NCI-H187 (cell line): ENCODE data around the gene FAM13A.

Source experiments
- DNase-seq, 2 experiments: peaks; one replicate each; lab custom pipeline; 2025; lab: John Stamatoyannopoulos, UW

Gene FAM13A

DNA sequence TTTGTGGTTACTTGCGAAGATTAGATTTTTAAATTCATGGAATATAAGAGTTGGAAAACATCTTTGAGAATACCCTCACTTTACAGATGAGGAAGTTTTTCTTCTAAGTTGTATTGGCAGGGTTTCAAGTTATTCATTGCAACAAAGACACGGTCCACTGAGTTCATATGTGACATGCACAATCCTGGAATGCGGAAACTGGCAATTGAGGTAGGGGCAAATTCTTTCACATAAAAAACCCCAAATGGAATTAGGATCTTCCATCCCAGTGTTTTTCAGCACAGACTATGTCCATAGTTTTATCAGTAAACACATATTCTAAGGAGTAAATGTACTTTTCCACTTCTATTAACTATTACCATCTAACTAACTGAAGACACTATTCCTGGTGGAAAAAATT lies 277.6 kb downstream of the FAM13A start:
- DNase-seq: no peak

DNA sequence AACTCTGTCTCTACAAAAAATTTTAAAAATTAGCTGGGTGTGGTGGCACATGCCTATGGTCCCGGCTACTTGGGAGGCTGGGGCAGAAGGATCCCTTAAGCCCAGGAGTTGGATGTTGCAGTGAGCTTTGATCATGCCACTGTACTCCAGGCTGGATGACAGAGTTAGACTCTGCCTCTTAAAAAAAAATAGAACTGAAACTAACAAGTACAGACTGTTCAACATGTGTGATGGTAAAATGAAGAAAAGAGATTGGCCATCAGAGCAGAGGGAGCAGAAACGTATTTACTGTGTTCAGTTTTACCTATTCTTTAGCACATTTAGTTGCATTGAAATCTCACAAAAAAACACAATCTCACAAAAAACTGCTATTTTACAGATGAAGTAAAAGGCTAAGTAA lies 281.5 kb downstream of the FAM13A start:
- no peak for DNase-seq

DNA sequence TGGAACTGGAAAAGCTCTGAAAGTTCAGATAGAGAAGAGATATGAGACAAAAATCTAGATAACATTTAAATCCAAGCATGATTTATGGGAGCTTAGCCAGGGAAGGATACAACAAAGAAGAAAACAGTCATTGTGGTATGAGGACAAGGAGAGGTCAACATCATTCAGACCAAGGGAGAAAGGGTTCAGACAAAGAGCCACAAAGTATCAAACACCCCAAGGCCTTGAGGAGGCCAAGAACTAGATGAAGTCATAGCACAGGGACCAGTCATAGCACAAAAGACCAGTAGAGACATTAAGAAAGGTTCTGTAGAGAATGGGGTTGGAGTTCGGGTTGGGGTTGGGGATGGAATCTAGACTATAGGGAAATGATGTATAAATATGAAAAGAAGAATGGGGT lies 282.0 kb downstream of the FAM13A start:
- no peak for DNase-seq

DNA sequence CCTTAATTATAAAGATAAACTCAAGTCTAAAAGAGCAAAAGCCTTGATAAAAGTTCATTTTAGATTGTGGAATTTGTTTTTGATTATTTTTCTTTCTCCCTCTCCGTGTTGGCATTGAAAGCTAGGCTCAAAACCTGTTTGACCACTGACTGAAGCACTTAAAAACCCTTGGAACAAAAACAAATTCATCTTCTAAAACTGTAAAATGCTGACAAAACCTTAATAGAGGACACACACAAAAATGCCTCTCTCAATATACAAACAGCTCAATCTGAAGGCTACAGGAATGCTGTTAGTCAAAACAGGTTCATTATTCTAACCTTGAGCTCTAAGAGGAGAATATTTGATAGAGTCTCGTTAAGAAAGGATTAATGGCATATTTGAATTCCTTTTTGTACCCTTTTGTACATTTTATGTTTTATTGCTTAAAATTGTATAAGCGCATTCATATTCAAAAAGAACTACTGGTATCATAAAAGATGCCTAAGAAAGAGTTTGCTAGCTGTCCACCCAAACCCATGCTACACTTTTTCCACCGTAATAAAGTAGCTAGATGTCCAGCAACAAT lies 285.0 kb downstream of the FAM13A start:
- DNase-seq: no peak

DNA sequence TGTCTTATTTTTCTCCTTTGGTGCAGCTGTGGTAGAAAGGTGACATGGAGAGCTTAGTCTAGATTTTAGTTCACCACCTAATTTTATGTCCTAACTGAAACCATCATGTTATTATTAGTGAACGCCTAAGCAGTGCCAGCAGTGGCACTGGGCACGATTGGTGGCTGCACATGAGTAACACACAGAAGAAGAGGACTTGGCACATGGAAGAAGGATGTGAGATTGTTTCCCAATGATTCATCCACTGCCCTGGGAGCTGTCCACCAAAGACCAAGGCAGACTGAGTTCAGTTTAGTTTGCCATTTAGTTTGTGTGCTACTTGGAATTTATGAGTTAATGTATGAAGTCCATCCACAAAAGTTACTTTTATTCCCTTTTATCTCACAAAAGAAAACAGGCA lies 291.3 kb downstream of the FAM13A start:
- no peak for DNase-seq

DNA sequence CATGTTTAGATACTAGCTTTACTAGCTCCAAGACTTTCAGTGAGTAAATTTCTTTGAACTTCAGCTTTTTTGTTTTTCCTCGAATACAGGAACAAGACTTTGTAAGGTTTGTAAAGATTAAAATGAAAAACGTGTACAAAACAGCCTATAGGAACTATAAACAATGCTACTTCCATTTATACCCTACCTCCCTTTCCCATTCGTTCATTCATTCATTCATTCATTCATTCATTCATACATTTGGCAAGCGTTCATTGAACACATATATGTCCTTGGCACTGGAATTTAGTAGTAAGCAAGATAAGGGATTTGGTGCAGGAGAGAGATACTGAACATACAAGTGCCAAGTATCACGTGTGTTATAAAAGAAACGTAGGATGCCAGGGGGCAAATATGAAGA lies 293.9 kb downstream of the FAM13A start:
- DNase-seq: no peak

DNA sequence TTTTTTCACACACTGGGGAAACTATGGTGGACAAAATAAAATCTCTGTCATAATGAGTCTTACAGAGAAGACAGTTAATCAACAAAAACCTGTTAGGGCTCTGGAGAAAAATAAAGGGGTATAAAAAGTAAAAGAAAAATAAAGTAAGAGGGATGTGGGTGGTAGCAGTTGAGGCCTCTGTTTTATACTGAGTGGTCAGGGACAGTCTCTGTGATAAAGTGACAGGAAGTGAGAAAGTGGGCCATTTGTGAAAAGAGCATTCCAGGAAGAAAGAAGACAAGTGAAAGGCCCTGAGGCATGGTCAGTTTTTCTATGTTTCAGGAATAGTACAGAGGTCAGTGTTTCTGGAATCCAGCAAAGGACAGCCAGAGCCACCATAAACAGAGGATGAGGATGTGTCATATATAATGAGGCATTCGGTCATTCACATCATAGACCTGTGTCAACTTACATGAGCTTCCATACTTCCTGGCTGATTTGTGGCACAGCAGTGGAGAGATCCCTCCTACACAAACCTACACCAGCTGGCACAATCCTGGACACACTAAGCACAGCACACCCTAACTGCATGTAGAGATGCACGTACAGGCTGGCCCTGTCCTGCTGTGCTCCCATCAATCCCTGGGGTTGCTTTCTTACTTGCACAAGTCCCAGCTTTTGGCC lies 295.0 kb downstream of the FAM13A start:
- no peak for DNase-seq

DNA sequence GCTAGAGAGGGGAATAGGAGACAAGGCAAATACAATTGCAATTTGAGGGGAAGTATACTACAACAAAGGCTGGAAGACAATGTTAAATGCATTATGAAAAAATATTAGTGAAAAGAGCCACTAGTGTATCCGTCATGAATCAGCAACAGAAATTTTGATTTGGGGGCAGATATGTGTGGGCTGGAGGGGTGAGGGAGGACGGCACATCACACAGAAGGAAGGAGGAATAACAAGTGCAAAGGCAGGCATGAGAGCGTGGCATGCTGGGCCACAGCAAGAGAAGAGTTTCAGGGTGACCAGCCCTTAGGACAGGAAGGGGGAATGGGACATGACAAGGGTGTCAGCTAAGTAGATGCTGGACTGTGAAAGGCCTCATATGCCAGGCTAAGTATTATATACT lies 295.6 kb downstream of the FAM13A start:
- DNase-seq: no peak

DNA sequence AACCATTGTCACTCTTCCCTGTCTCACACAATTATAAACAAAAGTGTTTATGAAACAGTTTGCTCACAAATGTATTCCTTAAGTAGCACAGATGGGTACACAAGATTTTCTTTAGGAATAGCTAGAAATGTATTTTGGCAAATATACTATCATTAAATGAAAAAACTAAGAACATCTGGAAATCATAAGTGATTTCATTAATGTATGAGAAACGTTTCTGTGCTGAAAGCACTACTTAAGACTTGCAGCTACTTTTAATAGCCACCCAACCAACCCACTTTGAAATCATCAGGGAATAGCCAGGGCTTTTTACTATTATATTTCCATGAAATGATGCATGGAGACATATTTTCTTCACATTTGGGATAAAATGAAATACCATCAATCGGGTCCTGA lies 297.1 kb downstream of the FAM13A start:
- DNase-seq: no peak

DNA sequence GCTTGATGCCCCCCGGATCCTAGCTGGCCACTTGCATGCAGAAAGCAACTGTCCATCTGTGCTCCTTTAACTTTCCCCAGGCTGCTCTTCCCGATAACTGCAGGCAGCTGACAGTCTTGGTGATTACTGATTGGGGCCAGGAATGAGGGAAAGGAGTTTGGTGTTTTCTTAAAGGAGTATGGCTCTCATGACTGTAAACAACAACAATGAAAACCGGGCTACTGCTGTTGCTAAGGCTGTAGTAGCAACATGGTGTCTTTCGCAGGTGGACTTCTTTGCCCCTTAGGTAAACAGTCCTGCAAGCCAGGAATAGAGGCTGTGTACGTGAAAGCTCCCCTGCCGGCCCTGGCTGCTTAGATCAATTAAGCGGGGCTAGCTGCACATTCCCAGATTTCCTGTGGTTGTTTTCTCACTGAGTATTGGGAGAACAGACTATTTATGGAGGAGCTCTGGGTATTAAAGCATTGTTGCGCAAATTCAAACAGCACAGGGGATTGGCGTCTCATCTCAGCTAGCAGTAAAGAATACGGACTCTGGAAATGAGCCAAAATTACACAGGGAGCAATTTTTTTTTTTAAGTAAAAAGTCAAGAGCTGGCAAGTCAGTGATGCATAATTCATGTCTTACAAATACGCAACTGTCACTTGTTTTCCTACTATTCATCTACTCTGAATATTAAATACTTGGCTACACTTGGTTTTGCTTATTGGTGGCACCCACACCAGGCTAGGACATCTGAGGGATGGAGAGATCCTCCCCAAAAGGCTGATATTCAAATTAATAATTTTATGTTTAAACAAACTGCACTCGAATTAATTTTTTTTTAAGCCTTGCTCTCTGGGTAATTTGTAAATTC lies 297.7 kb downstream of the FAM13A start:
- DNase-seq: no peak

DNA sequence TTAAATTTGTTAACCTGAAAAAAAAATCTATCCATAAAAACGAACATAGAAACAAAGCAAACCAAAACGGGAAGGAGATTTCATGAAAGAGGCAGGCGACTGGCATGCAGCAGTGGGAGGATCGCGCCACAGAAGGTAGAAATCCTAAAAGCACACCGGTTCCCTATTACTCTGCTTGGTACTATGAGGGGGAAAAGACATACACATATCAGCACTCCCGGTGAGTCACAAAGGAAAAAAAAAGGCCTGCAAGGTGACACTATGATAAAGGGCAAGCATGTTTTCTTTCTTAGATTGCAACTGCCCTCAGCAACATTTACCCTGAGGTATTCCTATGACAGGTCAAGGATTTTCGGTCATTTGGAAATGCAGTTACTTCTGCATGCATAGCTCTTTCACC lies 298.7 kb downstream of the FAM13A start:
- DNase-seq: no peak

DNA sequence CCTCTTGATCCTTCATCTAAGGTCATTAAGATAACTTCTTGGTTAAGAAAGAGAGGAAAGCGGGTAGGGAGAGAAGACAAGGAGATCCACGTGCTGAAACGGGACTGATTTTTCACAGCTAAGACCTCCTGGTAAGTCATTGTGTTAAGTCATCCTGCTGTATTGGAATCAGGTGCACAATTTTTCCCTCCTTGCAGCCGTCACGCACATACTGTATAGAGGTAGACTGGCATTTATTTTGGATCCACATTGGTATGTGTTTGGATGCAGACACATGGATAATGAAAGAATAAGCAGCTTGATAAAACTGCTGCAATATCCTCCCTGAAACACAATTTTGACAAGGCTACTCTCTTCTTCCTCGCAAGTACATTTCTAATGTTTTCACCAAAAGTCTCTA lies 299.2 kb downstream of the FAM13A start:
- DNase-seq: no peak

DNA sequence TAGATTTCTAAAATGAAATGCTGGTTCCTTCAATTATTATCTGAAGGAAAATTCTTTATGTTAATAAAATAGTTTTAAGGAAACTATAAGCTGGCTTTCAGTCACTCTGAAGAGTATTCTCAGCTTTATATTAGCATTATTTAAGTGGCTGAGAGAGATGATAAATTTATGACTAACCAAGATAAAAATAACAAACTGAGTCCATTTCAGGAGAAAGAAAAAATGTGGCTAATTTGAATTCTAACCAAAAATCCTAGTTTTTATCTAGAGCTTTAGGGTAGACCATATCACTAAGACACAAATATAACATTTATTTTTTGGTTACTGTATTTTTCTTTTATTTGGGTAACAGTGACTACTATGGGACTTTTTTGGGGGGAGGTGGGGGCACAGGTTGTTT lies 299.9 kb downstream of the FAM13A start:
- no peak for DNase-seq

DNA sequence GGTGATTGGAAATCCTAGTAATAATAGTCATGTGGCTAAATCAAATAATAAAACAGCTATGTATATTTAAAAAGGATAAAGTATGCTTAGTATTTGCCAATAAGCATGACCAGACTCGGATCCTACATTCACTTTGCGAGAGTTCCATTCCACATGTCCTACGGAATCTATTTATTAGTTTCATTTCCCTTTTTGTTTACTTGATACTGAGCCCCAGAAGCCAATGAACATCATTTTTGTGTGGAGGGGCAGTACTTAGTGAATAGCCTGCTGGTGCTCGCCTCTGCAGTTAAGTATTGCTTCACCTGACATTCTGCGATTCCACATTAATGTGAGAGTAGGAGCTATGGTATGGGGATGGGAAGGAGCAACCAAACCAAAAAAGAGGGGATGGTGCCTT lies 300.8 kb downstream of the FAM13A start:
- DNase-seq: no peak

DNA sequence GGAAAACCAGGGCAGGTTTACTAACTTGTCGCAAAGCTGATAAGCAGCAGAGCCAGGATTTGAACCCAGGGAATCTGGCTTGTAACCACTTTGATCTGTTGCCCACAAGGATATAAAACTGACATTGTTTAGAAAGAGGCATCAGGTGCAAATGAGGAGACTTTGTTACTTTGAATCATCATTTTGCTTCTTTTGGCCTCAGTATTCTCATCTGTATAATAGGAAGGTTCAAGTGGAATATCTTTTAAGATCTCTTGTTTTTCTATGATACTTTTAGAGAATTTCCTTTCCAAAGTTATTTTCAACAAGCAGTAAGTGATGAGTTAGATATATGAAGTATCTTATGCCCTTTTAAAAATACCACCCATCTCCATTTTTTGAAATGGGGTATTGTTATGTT lies 301.5 kb downstream of the FAM13A start:
- DNase-seq: no peak

DNA sequence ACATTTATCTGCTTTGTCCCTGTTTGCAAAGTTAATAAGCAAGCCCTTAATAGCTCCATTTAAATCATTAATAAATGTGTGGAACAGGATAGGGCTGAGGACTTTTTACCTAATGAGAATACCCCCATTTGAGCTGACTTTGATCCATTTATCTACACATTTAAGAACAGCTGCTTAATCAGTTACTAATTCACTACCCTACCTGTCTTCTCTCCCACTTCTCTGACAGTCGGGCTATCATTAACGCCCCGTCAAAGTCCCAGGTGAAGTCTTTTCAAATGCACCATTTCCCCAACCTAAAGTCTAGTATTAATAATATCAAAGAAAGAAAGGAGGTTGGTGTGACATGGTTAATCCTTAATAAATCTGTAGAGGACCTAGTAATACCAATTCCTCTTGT lies 302.2 kb downstream of the FAM13A start:
- DNase-seq: no peak

DNA sequence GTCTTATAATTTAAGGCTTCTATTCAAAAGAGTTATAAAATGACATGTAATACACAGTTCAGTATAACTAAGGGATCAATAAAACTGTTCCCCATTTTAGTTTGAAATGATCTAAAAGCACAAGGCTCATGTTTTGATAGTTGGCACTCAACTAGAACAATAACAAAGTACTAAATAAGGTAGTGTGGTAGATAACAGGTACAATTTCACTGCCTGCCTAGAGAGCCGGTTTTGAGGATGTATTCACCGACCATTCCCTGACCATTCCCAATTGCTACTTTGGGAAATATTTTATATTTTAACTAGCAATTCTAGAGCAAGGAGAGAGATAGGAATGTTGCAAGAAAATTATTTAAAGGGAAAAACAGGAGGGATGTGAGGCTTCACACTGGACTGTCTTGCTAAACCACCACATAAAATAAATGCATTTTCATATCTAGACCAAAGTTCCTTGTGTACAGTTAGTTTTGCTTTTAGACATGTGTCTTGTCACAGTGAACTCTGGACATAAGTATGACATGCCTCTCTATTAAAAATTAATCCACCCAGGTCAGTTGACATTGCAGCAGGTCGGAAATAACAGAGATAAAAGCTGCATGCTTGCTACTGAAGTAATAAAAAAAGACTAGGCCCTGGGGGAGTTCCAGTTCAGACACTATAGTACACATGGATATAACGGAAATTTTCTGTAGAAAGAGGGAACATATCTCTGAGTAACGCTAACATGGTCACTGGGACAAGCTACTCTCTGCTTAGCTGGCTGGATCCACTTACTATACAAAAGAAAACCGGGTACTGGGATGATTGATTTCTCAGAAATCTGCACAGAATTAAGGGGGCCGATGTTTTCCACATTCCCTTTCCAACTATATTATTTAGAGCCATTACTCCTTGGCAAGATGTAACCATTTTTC lies 303.1 kb downstream of the FAM13A start:
- no peak for DNase-seq

DNA sequence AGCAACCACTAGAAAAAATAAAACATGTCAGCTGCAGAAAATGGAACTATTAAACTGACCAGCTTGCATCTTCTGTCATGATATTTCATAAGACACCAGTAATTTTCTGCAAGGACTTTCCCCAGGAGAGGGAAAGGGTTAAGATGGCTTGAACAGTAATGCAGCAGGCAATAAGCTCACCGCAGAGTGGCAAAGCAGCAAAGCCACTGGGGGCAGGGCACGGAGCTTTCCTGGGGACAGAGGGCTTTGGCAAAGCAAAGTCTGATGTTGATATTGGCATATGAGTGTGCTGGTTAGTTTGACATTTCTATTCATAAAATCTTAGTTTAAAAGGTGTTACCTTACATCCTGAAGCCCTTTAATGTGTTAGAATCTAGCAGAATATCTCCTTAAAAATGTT lies 304.2 kb downstream of the FAM13A start:
- no peak for DNase-seq

DNA sequence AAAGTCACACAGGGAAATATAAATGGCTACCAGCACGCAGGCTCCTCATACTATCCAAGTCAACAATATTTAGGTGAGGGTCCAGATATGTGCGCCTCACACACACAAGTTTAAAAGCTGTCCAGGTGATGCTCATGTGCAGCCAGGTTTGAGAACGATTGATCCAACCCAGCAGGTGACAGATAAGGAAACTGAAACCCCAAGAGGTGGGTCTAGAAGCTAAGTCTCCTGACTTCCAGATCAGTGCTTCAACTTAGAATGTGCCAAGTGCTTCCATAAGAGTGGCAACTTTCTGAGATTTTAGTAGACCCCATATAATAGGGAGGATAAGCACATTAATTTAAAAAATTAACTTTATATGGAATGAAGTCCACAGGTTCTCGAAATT lies 304.9 kb downstream of the FAM13A start:
- DNase-seq: no peak

DNA sequence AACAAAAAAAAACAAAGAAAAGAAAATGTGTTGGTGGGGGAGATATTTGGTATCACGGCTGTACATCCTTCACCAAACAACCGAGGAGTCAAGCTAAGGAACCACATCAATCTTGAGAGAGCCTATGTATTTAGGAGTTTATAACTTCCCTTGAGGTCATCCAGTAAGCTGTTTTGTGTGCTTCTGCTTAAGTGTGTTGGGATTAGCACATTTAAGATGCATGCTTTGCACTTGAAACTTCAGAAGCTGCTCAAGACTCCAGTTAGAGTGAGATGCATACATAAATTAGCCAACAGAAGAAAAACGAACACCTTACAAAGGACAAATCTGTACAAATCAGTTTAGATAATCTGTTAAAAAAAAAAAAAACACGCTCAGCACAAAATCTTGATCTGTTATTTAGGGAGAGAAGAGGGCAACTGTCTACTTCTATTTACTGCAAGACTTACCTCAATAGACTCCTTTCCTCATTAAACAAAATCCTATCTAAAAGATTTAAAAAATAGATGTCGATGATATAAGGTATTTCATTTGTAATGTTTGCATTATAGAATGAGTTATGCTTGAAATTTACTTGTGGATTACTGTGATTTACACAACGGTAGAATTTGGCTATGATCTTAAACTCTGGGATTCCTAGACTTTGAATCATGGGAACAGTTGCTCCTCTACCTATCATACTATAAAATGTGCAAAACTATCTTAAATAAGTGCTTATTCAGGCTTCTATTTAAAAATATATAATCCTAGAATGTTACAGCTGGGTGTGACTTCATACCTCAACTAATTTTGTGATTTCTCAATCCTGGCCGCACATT lies 305.5 kb downstream of the FAM13A start:
- DNase-seq: no peak

DNA sequence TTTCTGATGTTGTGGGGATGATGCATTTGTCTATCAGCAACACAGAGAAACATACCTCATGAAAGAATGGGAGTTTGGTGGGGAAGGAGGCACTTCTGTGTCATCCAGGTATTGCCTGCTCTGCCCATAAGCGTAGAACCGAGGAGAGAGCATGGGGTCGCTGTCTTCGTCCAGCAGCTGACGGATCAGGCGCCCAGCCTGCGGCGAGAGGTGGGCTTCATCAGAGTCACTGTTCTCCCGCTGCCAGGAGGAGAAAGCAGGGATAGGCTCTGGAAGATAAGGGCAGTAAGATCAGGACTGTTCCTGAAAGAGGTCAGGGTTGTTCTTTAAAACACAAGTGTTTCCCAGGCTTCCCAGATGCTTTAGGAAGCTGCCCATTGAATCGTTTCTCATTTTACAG lies 306.6 kb downstream of the FAM13A start:
- DNase-seq: no peak

DNA sequence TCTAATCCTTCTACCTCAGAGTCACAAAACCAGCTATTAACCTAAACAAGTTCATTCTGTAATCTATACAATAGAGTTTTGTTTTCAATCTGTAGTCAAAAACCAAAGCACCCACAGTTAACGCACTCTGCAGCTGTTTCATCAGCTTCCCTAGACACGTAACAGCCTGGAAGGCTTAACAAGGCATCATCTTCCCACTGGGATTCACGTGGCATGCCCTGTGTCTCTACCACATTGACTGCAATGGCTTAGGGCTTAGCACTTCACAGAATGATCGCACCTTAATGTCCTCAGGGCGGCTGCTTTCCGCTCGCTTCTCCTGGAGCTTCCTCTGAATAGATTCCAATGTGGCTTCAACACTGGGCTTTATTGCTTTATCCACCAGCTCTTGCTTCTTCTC lies 309.6 kb downstream of the FAM13A start:
- DNase-seq: no peak
